Neural crest cell (in vitro differentiated cells): Measurements from ENCODE around the gene FBXO10. TPM values are rescaled to one million over a fixed set of nuclear protein-coding genes. Genes with fewer than 3 reads are reported as not detected.

ENCODE experiments used
- DNase-seq: peaks from one replicate; pipeline ENCODE4 v3.0.0; 2021; ENCODE audit warnings: low read depth, mixed read lengths, low spot score
- H3K27ac Mint-ChIP-seq: one replicate; pipeline ENCODE4 v1.8.0; 2021; ENCODE audit warnings: mild to moderate bottlenecking, mixed read lengths; ENCODE audit not compliant: unreplicated experiment
- H3K27me3 Mint-ChIP-seq: 2 replicates; pipeline ENCODE4 v1.8.0; 2021; ENCODE audit warnings: low read depth, mild to moderate bottlenecking, mixed read lengths
- H3K36me3 Mint-ChIP-seq: 2 replicates; pipeline ENCODE4 v1.8.0; 2021; ENCODE audit warnings: low read depth, mild to moderate bottlenecking, mixed read lengths
- H3K4me1 Mint-ChIP-seq: 2 replicates; pipeline ENCODE4 v1.8.0; 2021; ENCODE audit warnings: mixed read lengths
- H3K4me3 Mint-ChIP-seq: one replicate; pipeline ENCODE4 v1.8.0; 2021; ENCODE audit warnings: mild to moderate bottlenecking, mixed read lengths
- H3K9me3 Mint-ChIP-seq: 2 replicates; pipeline ENCODE4 v1.8.0; 2021; ENCODE audit warnings: mixed read lengths
- total RNA-seq: library from RNA; stranded (reverse); gene quantifications from 2 replicates; pipeline ENCODE4 v1.2.1, GENCODE V29; 2021
- TF ChIP-seq, protein P1 (sequence below): fragments of 200-600 bp; sonication (generic); conservative IDR thresholded peaks from 2 replicates; pipeline ENCODE4 v1.5.0; 2021; ENCODE audit warnings: antibody characterized with exemption, mild to moderate bottlenecking

The FBXO10 gene
- total RNA-seq, 1 donor from 2014 or later, result 25.6 TPM

- no peak overlapping the region for H3K4me3 Mint-ChIP-seq
- peaks cover 20% of the 10 kb centered on the region for H3K4me1 Mint-ChIP-seq
- no peaks in the 10 kb centered on the region for H3K27me3 Mint-ChIP-seq
- TF ChIP-seq, protein P1, sequence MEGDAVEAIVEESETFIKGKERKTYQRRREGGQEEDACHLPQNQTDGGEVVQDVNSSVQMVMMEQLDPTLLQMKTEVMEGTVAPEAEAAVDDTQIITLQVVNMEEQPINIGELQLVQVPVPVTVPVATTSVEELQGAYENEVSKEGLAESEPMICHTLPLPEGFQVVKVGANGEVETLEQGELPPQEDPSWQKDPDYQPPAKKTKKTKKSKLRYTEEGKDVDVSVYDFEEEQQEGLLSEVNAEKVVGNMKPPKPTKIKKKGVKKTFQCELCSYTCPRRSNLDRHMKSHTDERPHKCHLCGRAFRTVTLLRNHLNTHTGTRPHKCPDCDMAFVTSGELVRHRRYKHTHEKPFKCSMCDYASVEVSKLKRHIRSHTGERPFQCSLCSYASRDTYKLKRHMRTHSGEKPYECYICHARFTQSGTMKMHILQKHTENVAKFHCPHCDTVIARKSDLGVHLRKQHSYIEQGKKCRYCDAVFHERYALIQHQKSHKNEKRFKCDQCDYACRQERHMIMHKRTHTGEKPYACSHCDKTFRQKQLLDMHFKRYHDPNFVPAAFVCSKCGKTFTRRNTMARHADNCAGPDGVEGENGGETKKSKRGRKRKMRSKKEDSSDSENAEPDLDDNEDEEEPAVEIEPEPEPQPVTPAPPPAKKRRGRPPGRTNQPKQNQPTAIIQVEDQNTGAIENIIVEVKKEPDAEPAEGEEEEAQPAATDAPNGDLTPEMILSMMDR, result no peak
- DNase-seq, result no peak
- H3K27ac Mint-ChIP-seq, result no peak overlapping the region
- H3K9me3 Mint-ChIP-seq, result no peaks in the 10 kb centered on the region
- H3K36me3 Mint-ChIP-seq, result peaks cover 34% of the 10 kb centered on the region
Measured at GRCh38 chr9:37522971-37523370, 53.2 kb downstream of the FBXO10 start.

DNA sequence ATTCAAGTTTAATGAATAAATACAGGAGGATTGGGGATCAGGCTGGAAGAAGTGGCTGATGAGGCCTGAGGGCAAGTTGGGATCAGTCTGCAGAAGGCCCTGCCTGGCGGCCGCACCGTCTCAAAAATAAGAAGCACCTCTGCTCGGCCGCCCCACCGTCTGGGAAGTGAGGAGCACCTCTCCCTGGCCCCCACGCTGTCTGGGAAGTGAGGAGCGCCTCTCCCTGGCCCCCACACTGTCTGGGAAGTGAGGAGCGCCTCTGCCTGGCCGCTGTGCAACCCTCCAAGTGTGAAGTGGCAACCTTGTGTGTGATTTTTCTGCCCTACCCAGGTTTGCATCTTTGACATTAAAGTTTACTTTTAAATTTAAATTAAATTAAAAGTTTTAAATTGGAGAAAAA is 55.1 kb downstream of the FBXO10 start:
- Mint-ChIP-seq H3K4me1 (peaks cover 20% of the 10 kb centered on the region), H3K27me3 (no peaks in the 10 kb centered on the region), H3K36me3 (peaks cover 27% of the 10 kb centered on the region), H3K4me3 (no peak overlapping the region), H3K9me3 (no peaks in the 10 kb centered on the region), H3K27ac (peak overlapping the region; percentile 37)
- DNase-seq, result no peak
- TF ChIP-seq, protein P1, result no peak

DNA sequence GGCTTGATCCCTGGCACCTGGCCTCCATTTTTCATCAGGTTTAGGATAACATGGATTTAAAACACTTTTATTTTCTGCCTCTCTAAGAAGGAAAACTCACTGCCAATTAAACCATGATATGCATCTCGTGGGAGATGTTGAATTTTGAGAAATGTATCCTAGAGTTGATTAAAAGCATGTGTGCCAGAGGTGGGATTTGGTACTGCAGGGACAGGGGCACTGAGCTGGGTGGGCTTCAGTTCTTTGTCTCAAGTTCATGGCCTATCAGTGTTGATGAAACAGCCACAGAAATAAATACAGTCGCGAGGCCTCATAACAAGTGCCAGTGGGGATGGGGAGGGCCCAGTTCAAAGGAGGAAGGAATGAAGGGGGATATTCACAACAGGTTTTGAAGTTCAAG is 55.5 kb downstream of the FBXO10 start:
- H3K4me1 Mint-ChIP-seq, result peaks cover 20% of the 10 kb centered on the region

DNA sequence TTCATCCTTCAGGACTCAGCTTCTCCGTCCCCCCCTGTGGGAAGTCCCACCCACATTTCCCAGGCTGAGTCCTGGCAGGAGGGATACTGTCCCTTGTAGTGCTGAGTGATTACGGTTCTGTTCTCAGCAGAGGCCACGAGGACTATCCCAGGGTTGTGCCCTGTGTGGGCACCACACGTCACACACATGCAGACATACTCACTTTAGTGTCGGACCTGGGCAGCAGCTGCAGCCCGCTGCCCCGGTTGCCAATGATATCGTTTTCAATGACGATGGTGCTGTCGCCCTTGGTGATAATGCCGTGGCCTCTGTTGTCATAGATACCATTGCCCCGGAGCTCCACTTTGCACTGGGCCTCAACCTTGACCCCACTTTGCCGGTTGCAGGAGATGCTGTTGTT is 58.3 kb downstream of the FBXO10 start:
- peaks cover 16% of the 10 kb centered on the region for H3K4me1 Mint-ChIP-seq
- no peak for DNase-seq
- no peak overlapping the region for H3K27ac Mint-ChIP-seq
- TF ChIP-seq, protein P1, result no peak
- peaks cover 13% of the 10 kb centered on the region for H3K36me3 Mint-ChIP-seq
- no peaks in the 10 kb centered on the region for H3K27me3 Mint-ChIP-seq
- H3K4me3 Mint-ChIP-seq, result no peak overlapping the region
- no peaks in the 10 kb centered on the region for H3K9me3 Mint-ChIP-seq

More for the DNA sequence above, 55.5 kb downstream of the FBXO10 start:
- H3K9me3 Mint-ChIP-seq, result no peaks in the 10 kb centered on the region
- H3K36me3 Mint-ChIP-seq, result peaks cover 27% of the 10 kb centered on the region
- TF ChIP-seq, protein P1, result no peak
- no peak overlapping the region for H3K4me3 Mint-ChIP-seq
- no peak for DNase-seq
- no peaks in the 10 kb centered on the region for H3K27me3 Mint-ChIP-seq
- peak overlapping the region; percentile 37 for H3K27ac Mint-ChIP-seq

DNA sequence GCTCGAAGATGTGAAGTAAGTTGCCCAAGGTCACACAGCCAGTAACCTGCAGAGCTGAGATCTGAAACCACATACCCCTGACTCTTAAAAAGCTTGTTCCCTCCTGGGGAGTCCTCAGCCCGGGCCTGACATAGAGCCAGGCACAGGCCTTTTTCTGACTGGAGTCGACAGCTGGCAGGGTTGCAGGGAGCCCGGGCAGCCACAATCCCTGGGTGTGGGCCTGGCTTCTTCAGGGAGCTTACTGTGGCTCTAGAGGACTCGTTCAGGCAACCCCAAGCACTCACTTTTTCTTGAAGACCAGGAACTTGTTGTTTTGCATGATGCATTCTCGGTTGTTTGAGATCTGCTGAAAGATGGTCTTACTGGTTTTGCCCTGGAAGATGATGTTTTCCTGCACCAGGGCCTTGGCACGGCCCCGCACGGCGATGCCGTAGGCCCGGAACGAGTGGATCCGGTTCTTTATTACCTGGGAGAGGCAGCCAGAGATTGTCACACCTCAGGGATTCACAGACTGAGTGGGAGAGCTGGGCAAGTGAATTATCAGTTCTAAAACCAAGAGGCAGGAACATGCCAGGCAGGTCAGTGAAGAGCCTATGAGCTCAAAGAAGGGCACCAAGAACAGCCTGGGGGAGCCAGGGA is 60.4 kb downstream of the FBXO10 start:
- peaks cover 3% of the 10 kb centered on the region for H3K4me1 Mint-ChIP-seq
- no peak for DNase-seq
- H3K27ac Mint-ChIP-seq, result no peak overlapping the region
- H3K36me3 Mint-ChIP-seq, result peaks cover 8% of the 10 kb centered on the region
- no peak overlapping the region for H3K4me3 Mint-ChIP-seq
- H3K9me3 Mint-ChIP-seq, result no peaks in the 10 kb centered on the region
- TF ChIP-seq, protein P1, result no peak
- no peaks in the 10 kb centered on the region for H3K27me3 Mint-ChIP-seq
